Activated naive CD4-positive, alpha-beta T cell treated with anti-CD3 and anti-CD28 coated beads, Interleukin-2, amount 10 ng/mL, durations not matched to agents 7 days and 5 days (primary cell): ENCODE results near the gene OR10V1.

Experiments used
- CTCF ChIA-PET: fragments of 350-600 bp; sonication (Branson Sonifier 250); formaldehyde crosslinking; loops from one replicate; lab custom pipeline; 2021; ENCODE audit warnings: antibody characterized with exemption; lab: Charles Lee
- DNase-seq: peaks from one replicate; pipeline ENCODE4 v3.0.0-alpha.2; 2020
- H3K27ac Mint-ChIP-seq: one replicate; pipeline ENCODE4 v1.8.0; 2021; ENCODE audit warnings: mild to moderate bottlenecking, moderate library complexity, mixed read lengths
- H3K27me3 Mint-ChIP-seq: one replicate; pipeline ENCODE4 v1.8.0; 2021; ENCODE audit warnings: mild to moderate bottlenecking, mixed read lengths
- H3K36me3 Mint-ChIP-seq: one replicate; pipeline ENCODE4 v1.8.0; 2021; ENCODE audit warnings: mixed read lengths
- H3K4me1 Mint-ChIP-seq: one replicate; pipeline ENCODE4 v1.8.0; 2021; ENCODE audit warnings: mixed read lengths
- H3K4me3 Mint-ChIP-seq: one replicate; pipeline ENCODE4 v1.8.0; 2021; ENCODE audit warnings: mild to moderate bottlenecking, moderate library complexity, mixed read lengths
- H3K9me3 Mint-ChIP-seq: one replicate; pipeline ENCODE4 v1.8.0; 2021; ENCODE audit warnings: mixed read lengths

The OR10V1 gene

GRCh38 chr11:59669611-59670009, 44.0 kb downstream of the OR10V1 start:
- Mint-ChIP-seq H3K27me3 (no peaks in the 10 kb centered on the region), H3K9me3 (no peaks in the 10 kb centered on the region)
- CTCF ChIA-PET = interaction anchor here (0.7 to 1.4 kb wide), 5 partner anchors 10 to 132 kb away, joined by 3 to 4 read pairs (median 4); partner anchors contain the start of gene STX3

GRCh38 chr11:59668950-59669610, 44.6 kb downstream of the OR10V1 start, which contains the start of gene PATL1:
PATL1 (minus strand) TSS chr11:59669037; CDS start chr11:59668895, 142 bp downstream.
- peak; percentile 100 for DNase-seq
- Mint-ChIP-seq H3K27me3 (no peaks in the 10 kb centered on the region), H3K4me1 (peaks cover 44% of the 10 kb centered on the region), H3K36me3 (peaks cover 25% of the 10 kb centered on the region), H3K27ac (peak within 1 kb of the TSS; percentile 100), H3K9me3 (no peaks in the 10 kb centered on the region), H3K4me3 (peak within 1 kb of the TSS; percentile 94)
- CTCF ChIA-PET = interaction anchor here (0.7 to 1.4 kb wide), 6 partner anchors 11 to 498 kb away, joined by 3 to 4 read pairs (median 4); partner anchors contain the start of genes DTX4 and STX3

More at GRCh38 chr11:59669611-59670009, 44.0 kb downstream of the OR10V1 start:
- H3K4me1 Mint-ChIP-seq = peaks cover 41% of the 10 kb centered on the region
- DNase-seq = no peak
- H3K27ac Mint-ChIP-seq = peak overlapping the region; percentile 100
- H3K36me3 Mint-ChIP-seq = peaks cover 23% of the 10 kb centered on the region
- peak overlapping the region; percentile 94 for H3K4me3 Mint-ChIP-seq

- Mint-ChIP-seq H3K36me3 (peaks cover 27% of the 10 kb centered on the region), H3K4me3 (peak overlapping the region; percentile 87), H3K27me3 (no peaks in the 10 kb centered on the region)
These were observed 45.3 kb downstream of the OR10V1 start for GRCh38 chr11:59668188-59668949.

GRCh38 chr11:59667812-59668187, 45.8 kb downstream of the OR10V1 start:
- peaks cover 51% of the 10 kb centered on the region for H3K4me1 Mint-ChIP-seq
- H3K9me3 Mint-ChIP-seq = no peaks in the 10 kb centered on the region
- peaks cover 31% of the 10 kb centered on the region for H3K36me3 Mint-ChIP-seq
- H3K4me3 Mint-ChIP-seq = peak overlapping the region; percentile 87
- H3K27ac Mint-ChIP-seq = peak overlapping the region; percentile 94
- H3K27me3 Mint-ChIP-seq = no peaks in the 10 kb centered on the region
- DNase-seq = no peak
- CTCF ChIA-PET = no interaction called here

More at GRCh38 chr11:59668188-59668949, 45.3 kb downstream of the OR10V1 start:
- CTCF ChIA-PET = interaction anchor here (0.8 to 1.4 kb wide), 3 partner anchors 86 to 497 kb away, joined by 3 to 4 read pairs (median 3); partner anchors contain the start of genes DTX4 and STX3
- Mint-ChIP-seq H3K27ac (peak overlapping the region; percentile 94), H3K4me1 (peaks cover 47% of the 10 kb centered on the region), H3K9me3 (no peaks in the 10 kb centered on the region)
- DNase-seq = peak; percentile 76

- Mint-ChIP-seq H3K36me3 (peaks cover 33% of the 10 kb centered on the region), H3K27me3 (no peaks in the 10 kb centered on the region), H3K4me1 (peaks cover 51% of the 10 kb centered on the region), H3K9me3 (no peaks in the 10 kb centered on the region), H3K27ac (peak overlapping the region; percentile 11), H3K4me3 (peak overlapping the region; percentile 87)
- CTCF ChIA-PET = no interaction called here
- no peak for DNase-seq
These were observed 46.7 kb downstream of the OR10V1 start for GRCh38 chr11:59666969-59667368.
